ENCODE results near the gene SPEF2.

Gene SPEF2

GRCh38 chr5:35600591-35600990, 17.1 kb upstream of the SPEF2 start:
- CTCF ChIA-PET, result no interaction called here
- TF ChIP-seq CTCF (IDR thresholded peaks at IDR 0.05; ENCODE audit: control extremely low read depth, extremely low read depth, low read depth, missing control alignments), result no peak
- POLR2A ChIA-PET, result no interaction called here
- no peak for DNase-seq (ENCODE audit: extremely low spot score)

GRCh38 chr5:35608881-35609779, 8.5 kb upstream of the SPEF2 start:
- CTCF ChIA-PET, result interaction anchor here (2.4 kb wide), 1 partner anchor 10 kb away, joined by 7 read pairs; no protein-coding TSS in a partner anchor

GRCh38 chr5:35617060-35617434, 616 bp upstream of the SPEF2 start:
- POLR2A ChIA-PET, result no interaction called here
- no peak for DNase-seq (ENCODE audit: extremely low spot score)
- no peak for TF ChIP-seq CTCF (IDR thresholded peaks at IDR 0.05; ENCODE audit: control extremely low read depth, extremely low read depth, low read depth, missing control alignments)
- CTCF ChIA-PET, result interaction anchor here (1.1 to 4.1 kb wide), 3 partner anchors 9 to 310 kb away, joined by 4 to 22 read pairs (median 8); no protein-coding TSS in a partner anchor

More at GRCh38 chr5:35608881-35609779, 8.5 kb upstream of the SPEF2 start:
- POLR2A ChIA-PET, result no interaction called here
- no peak for TF ChIP-seq CTCF (IDR thresholded peaks at IDR 0.05; ENCODE audit: control extremely low read depth, extremely low read depth, low read depth, missing control alignments)
- DNase-seq (ENCODE audit: extremely low spot score), result no peak

GRCh38 chr5:35618304-35618636, 607 bp downstream of the SPEF2 start:
- TF ChIP-seq CTCF (IDR thresholded peaks at IDR 0.05; ENCODE audit: control extremely low read depth, extremely low read depth, low read depth, missing control alignments), result no peak
- DNase-seq (ENCODE audit: extremely low spot score), result no peak
- ChIA-PET CTCF (interaction anchor here (4.1 kb wide), 1 partner anchor 308 kb away, joined by 22 read pairs; no protein-coding TSS in a partner anchor), POLR2A (no interaction called here)

- ChIA-PET CTCF (interaction anchor here (4.1 kb wide), 1 partner anchor 308 kb away, joined by 22 read pairs; no protein-coding TSS in a partner anchor), POLR2A (no interaction called here)
- no peak for TF ChIP-seq CTCF (IDR thresholded peaks at IDR 0.05; ENCODE audit: control extremely low read depth, extremely low read depth, low read depth, missing control alignments)
- no peak for DNase-seq (ENCODE audit: extremely low spot score)
These were observed 1.1 kb downstream of the SPEF2 start for GRCh38 chr5:35618781-35619180.

GRCh38 chr5:35622974-35623373, 5.3 kb downstream of the SPEF2 start:
- DNase-seq (ENCODE audit: extremely low spot score), result no peak
- CTCF ChIA-PET, result interaction anchor here (1.5 kb wide), 1 partner anchor 24 kb away, joined by 3 read pairs; no protein-coding TSS in a partner anchor
- TF ChIP-seq CTCF (IDR thresholded peaks at IDR 0.05; ENCODE audit: control extremely low read depth, extremely low read depth, low read depth, missing control alignments), result no peak
- POLR2A ChIA-PET, result no interaction called here
